Stimulated activated CD8-positive, alpha-beta memory T cell treated with anti-CD3 and anti-CD28 coated beads, Interleukin-7, amount 100 ng/mL, for 4 hours (primary cell): Measurements from ENCODE around the gene C13orf46.

ENCODE experiments used
- DNase-seq, 2 donors: peaks; one replicate each; pipeline ENCODE4 v3.0.0-alpha.2; 2020; ENCODE audit warnings: low read depth in 2 of 2

Gene C13orf46

DNA sequence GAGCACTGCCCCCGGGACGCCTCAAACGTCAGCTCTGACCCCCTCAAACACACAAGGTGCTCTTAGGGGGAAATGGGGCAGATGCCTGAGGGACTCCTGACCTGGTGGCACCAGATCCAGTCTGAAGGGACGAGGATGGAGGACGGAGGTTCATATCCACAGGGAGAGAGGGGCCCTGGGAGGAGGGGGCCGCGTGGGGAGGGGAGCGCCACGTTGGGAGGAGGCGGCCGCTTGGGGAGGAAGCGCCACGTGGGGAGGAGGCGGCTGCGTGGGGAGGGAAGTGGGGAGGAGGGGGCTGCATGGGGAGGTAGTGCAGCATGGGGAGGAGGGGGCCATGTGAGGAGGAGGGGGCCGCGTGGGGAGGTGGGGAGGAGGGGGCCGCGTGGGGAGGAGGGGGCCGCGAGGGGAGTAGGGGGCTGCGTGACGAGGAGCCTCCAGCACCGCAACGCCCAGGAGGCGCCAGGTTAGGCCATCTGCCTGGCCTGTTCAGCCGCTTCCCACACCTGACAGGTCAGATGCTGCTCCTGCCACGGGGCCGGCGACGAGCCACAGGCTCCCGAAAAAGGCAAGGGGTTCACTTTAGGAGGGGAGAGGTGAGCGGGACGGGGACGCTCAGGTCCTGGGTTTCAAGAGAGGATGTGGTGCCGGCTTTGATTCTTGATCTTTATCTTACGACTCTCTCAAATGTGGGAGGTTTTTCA is 36.7 kb upstream of the C13orf46 start:
- DNase-seq = no peak

DNA sequence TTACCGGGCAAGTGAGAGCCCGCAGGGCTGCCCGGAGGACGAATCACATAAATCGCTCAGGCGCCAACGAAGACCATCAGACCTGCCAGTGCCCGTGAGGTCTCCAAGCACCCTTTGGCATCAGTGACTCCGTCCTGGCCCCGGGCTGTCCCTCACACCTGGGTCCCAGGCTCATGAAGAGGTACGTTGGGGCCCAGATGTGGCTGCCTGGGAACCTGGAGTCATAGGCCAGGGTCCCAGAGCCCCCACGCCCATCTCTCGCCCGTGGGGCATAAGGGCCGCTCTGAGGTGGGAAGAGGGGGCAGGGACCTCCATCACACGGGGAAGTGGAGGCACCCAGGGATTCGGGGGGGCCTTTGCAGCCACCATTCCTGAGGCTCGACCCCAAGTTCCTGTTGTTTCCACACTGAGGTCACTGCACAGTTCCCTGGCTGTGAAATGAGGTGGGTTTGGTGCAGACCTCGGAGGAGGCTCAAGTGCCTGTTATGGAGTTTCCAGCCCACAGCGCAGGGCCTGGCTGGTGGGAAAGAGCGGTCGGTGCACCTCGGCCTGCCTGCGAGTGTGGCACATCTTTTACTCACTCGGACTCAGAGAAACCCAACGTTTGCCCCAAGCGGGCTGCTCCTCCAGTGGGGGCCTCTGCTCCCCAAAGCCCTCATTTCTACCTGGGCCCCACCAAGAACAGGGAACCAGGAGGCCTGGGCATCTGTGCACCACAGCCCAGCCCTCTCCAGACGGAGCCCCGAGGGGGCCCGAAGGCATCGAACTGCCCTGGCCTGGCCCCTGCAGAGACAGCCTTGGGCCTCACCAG is 35.9 kb upstream of the C13orf46 start:
- no peak for DNase-seq

DNA sequence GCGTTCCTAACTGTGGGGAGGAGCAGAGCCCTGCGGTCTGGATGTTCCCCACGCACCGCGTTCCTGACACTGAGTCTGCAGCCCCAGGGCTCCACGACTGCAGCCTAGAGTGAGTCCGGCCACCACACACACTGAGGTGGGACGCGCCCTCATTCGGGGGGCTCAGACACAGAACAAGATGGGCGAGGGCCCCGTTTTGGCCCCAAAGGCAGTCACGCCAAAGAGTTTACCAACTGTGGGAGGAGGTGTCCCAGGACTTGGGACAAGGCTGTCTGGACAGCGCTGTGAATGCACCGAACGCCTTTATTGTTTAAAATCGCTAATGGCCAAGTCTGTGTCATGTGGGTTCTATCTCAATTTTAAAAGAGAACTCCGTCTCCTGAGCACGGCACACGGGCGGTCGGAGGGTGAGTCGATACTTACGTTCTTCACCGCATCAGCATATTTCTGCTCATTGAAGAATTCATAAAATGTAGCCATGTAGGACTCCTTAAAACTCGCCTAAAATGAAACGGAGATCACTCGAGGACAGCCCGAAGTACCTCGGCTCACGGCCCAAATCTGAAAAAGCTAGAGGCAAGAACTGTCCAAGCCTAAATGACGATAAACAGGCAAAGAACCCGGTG is 35.2 kb upstream of the C13orf46 start:
- no peak for DNase-seq

DNA sequence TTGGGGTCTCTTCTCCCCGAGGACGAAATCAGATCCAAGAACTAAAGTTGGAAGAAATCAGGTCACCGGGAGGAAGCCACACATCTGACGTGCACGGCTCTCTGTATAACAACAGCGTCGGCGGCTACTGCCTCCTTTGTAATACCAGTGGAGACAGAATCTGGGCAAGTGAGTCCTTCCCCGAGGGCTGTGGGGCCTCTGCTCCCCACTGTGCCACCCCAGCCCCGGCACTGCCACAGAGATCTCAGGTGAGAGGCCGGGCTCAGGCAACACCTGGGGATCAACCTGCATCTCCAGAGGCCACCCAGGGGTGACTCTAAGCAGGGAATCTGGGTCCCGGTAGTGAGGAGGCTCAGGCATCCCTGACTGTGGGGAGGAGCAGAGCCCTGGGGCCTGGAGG is 33.7 kb upstream of the C13orf46 start:
- DNase-seq = no peak

DNA sequence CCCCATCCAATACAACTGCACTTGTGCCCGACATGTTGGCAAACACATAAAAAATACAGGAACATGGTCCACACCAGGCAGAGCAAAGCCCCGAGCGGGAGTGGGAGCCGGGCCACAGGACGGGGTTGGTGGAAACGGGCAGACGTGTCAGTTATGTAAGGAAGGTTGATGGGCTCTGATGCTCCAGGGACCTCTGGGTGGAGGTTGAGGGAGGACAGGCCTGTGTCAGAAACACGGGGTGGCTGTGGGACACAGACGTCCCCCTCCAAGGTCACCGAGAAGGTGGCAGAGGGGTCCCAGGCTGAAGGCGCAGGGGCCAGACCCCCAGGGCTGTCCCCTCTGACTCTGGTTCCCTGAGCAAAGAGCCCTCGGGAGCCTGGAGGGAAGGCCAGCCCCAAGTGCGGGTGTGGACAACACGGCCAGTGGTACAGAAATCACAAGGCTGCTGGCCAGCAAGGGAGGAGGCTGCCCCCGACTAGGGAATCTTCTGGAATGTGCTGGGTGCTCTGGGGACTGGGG is 31.4 kb upstream of the C13orf46 start:
- DNase-seq = no peak

DNA sequence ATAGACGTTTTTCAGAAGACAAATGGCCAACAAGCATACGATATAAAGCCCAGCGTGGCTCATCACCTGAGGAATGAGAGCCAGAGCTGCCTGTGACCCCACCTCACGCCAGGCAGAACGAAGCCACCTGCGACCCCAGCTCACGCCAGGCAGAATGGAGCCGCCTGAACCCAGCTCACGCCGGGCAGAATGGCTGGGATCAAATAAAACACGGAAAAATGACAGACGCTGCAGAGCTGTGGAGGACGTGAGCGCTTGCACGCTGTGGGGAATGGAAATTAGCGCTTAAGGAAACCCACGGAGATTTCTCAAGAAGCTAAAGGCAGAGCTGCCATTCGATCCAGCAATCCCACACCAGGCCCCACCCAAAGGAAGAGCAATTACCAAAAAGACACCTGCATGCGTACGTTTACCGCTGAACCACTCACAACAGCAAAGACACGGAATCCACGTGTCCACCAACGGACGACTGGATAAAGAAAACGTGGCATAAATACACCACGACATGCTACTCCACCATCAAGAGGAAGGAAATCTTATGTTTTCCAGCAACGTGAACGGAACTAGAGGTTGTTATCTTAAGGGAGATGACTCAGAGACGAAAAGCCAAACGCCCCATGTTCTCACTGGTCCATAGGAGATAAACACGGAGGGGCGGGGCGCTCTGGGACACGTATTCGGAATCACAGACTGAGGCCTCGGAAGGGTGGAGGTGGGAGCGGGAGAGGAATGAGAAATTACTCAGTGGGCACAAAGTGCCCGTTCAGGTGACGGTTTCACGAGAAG is 30.7 kb upstream of the C13orf46 start:
- DNase-seq = no peak

DNA sequence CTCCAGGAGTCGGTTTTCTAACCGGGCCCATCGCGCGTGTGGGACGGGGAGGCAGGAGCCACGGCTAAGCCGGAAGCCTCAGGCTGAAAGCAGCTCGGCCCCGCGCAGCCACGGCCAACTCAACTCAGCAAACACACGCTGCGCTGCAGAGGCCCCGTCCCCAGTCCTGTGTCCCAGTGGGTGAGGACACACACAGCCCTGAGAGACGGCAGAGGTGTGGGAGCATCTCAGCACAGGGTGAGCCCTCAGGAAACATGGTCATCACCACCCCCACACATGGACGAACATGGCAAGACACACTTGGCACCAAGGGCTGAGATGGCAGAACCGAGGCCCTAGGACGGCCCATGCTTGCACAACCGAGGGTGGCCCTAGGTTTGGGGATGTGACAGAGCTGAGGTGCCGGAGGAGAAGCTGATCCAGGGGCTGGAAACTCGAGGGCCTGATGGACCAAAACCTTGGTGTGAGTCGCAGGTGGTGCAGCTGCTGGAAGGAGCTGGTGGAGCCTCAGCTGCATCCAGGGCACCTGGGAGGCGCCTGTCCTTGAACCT is 29.0 kb upstream of the C13orf46 start:
- no peak for DNase-seq

DNA sequence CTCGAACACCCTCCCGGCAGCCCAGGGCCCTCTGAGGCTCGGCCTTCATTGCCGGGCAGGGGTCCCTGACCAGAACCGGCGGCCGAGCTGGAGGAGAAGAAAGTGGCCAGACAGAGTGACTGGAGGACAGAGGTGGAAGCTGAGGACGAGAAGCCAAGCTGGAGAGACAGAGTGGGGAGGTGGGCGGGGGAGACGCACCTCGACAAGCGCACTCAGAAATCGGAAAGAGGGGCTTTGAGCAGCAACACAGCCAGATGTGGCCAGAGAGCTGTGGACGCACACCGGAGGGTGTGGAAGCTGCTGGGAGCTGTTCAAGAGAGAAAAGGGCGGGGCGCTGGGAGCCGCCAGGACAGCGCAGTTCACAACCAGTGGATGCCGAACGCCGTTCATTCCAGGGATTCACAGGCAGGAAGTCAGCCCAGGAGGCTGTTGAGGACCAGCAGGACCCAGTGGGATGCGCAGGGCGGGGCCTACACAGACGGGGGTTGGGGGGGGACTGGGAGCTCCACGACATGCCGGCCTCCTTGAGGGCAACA is 28.2 kb upstream of the C13orf46 start:
- DNase-seq = no peak

DNA sequence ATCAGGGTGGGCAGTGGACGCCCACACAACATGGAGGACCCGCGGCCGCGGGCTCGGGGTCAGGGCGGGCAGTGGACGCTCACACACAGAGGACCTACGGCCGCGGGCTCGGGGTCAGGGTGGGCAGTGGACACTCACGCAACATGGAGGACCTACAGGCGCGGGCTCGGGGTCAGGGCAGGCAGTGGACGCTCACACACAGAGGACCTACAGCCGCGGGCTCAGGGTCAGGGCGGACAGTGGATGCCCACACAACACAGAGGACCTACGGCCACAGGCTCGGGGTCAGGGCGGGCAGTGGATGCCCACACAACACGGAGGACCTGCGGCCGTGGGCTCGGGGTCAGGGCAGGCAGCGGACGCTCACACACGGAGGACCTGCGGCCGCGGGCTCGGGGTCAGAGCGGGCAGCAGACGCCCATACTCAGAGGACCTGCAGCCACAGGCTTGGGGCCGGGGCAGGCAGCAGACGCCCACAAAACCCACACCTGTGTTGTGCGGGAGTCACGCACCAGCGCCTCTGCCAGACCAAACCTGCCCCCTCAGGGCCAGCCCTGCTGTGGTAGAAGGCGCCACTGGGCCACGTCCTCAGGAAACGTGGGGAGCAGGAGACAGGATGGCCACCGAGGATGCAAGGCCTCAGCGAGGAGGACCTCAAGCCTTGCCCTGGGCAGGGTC is 27.6 kb upstream of the C13orf46 start:
- no peak for DNase-seq

DNA sequence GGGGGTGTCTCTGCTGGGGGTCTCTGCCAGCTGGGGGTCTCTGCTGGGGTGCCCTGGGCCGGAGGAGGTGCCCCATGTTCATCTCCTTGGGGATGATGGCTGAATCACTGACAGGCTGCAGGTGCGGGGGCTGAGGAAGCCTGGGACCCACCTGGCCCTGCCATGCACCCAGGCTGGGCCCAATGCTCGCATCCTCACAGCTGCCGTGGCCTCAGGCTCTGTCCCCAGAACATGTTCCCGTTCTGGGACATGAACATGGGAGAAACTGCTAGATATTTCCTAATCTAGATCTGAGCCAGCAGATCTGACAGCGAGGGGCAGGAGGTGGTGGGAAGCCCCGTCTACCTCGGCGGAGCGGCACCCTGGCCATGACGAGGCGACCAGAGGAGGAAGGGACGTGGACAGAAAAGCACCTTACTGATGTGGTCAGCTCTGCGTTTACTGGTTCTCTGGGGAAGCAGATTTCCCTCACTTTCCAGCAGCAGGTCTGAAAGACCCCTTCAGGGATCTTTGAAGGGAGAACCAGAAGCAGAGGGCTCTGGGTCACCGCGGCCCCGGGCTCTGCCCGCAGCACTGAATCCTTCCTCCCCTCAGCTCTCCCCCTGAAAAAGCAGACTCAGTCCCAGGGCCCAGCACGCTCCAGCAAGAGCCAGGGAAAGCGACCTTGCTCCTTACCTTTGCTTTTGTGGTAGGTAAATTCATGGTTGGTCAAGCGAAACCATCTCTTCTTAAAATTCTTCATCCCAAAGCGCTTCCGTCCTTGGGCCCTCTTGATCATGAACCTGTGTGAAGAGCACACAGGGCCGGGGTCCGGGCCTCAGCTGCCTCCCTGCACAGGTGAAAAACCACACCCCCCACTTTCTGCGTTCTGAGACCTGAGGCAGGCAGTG is 26.5 kb upstream of the C13orf46 start:
- DNase-seq = no peak

DNA sequence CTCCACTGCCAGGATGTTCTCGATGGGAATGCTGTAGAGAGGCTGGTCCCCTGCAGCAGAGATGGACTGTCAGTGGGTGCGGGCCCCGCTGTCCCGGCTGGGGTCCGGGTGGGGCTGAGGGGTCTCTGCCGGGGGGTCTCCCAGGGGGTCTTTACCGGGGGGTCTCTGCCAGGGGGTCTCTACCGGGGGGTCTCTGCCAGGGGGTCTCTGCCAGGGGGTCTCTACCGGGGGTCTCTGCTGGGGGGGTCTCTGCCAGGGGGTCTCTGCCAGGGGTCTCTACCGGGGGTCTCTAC is 25.7 kb upstream of the C13orf46 start:
- no peak for DNase-seq

DNA sequence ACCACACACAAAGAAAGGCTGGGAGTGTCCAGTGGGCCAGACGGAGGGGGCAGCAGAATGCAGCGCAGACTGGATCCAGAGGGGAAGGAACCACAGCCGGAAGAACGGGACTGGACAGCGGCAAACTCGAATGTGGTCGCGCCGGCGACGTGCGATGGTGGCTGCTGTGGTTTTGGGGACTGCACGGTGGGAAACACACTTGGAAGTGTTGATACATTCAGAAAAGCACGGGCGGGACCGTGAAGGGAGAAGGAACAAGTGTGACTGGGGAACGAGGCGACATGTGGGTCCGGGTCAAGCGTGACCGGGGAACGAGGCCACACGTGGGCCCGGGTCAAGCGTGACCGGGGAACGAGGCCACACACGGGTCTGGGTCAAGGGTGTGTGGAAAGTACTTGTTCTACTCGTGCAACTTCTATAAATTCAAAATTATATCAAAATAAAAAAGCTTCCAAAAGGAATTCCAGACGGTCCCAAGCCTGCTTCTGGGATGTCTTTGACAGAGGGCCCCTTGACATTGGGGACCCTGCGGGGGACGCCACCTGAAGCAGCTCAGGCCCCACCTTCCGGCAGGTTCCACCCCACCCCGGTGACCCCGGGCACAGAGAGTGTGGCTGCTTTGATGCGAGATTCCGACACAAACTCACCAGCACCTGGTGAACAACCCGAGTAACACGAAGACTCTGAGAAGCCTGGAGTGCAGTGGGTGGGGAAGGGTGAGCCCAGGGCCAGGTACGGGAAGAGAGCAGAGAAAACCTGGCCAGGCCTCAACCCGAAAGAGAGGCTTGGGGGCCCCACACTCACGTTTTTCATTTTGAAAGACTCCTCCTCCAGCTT is 25.1 kb upstream of the C13orf46 start:
- no peak for DNase-seq

DNA sequence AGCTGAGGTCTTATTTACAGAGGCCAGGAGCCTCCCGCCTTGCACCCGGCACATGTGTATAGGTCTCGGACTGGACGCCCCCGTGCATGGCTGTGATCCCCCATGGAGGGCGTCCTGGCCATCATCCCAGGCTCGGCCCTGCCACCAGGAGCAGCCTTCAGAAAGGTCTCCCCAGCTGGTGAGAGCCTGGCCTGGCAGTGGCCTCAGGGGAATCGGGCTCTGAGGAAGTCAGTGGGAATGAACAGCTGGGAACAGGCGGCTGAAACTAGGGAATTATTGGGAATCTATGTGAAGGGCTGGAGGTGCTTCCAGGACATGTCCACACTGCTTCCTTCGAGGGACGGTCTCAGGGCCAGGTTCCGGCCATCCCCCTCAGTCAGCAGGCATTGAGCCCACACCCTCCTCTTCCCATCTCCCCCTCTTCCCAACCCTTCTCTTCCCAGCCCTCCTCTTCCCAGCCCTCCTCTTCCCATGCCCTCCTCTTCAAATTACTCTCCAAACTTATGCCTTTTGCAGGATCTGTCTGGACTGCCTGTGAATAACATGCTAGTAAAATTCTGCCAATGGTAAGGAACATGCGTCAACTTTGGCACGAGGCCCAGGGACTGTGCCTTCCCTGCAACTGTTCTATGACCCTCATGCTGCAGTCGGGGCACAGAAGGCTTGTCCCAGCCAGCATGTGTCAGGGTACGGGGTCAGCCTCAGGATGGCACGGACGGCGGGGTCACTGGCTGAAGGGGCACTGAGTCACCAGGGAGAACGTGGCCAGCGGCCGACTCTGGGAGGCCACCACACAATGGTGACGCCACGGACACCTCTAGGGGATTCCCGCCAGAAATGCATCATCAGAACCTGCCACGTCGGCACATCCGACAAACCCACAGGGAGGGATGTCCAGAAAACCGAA is 24.2 kb upstream of the C13orf46 start:
- DNase-seq = no peak

DNA sequence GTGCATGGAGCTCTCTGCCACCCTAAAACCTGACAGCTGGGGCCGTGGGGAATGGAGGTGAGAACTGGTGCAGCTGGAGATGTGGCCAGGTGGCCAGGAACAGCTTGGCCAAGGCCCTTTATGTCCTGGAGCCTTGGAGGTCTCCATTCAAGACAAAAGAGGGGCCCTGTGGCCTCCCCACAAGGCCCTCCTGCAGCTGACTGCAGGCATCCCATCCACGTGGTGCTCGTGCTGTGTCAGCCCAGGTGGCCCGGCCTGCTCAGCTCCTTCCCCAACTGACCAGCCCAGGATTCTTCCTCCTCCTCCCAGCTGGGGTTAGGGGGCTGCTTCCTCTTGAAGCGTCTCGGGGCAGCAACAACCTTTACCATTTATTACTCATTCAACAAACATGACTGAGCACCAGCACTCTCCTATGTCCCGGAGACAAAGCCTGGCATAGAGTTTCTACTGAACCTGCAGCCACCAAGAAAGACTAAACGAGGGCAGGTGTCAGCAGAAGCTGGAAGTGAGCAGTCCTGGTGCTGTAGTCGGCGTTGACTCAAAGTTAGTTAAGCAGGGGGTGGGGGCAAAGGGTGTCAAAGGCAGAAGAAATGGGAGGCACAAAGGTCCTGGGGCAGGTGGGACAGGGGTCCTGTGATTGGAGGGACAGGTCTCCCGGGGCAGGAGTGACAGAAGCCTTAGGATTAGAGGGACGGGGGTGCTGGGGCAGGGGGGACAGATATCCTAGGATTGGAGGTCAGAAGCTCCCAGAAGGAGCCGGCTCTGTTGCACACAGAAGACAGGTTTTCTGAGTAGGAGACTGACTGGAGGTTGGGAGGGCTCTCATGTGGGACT is 23.3 kb upstream of the C13orf46 start:
- no peak for DNase-seq

DNA sequence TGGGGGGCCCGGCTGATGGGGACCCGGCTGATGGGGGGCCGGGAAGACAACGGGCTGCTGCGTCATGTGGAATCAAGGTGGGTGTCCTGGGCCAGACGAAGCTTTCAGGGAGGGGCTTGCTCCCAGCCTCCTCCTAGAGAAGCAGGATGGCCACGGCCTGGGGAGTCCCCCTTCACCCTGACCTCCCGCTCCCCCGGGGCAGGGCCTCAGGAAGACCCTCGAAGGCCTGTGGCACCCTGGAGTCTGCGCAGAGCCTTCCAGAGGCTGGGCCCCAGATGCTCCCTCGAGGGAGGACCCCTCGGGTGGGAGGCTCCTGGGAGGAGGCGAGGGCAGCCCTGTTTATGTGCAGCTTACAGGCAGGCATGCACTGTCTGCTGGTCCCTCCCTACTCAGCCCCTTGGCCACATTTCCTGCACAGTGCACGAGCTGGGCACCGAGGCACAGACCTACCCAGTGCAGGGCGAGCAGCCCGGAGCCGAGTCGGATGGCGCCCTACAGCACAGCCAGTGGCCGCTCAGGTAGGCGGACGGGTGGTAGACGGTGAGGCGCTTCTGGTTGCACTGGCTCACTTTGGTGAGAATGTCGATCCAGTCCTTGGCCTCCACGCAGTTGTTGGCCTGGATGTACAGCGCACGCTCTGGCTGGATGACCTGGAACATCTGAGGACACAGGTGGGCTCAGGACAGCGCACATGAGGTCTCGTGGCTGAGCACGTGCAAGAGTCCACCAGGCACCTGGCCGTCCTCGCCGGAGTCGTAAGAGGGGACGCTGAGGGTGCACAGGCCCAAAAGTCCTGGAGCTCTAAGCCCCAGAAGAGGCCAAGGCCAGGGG is 22.4 kb upstream of the C13orf46 start:
- no peak for DNase-seq

DNA sequence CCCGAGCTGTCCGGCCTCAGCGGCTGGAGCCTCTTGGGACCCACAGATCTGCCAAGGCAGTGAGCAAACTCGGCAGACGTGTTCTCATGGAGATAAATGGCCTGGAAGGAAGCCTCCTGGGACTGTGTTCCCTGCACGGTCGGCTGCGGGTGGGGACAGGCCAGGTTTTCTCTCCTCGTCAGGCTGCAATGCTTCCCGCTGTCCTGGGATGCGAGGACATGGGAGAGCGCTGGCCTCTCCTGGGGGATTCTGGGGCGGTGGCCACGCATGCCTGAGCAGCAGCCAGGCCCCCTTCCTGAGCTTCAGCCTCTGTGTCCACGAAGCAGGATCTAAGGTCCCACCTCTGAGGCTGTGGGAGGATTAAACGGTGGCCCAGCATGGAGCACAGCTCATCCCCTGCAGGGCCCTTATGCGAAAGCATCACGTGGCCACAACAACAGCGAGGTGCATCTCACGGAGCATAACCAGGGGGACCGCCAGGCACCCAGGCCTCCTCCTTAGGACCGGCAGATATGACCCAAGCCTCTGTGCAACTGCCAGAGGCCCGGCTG is 21.2 kb upstream of the C13orf46 start:
- no peak for DNase-seq
